MCF 10A (cell line): ENCODE data around the gene NCKAP5L. TPM values are rescaled to one million over a fixed set of nuclear protein-coding genes. Genes with fewer than 3 reads are reported as not detected.

Source experiments
- BruUV-seq: library from RNA; stranded (reverse); fragments of 400-500 nt; replicated peaks from 2 replicates; lab custom pipeline; 2021; lab: Mats Ljungman, UMichigan
- CTCF ChIA-PET: fragments of 300-600 bp; sonication (Branson Sonifier 250); formaldehyde crosslinking; extraction: SDS; loops from one replicate; lab custom pipeline; 2021; ENCODE audit warnings: antibody characterized with exemption, inconsistent platforms; lab: Yijun Ruan, JAX
- POLR2A ChIA-PET: fragments of 300-600, 350-650 bp; sonication (Branson Sonifier 250); formaldehyde crosslinking; extraction: SDS; loops from one replicate; lab custom pipeline; 2020; ENCODE audit warnings: antibody characterized with exemption, inconsistent platforms; lab: Yijun Ruan, JAX
- DNase-seq: peaks from one replicate; pipeline ENCODE4 v3.0.0-alpha.2; 2018; ENCODE audit not compliant: unreplicated experiment
- H3K27ac Mint-ChIP-seq: one replicate; pipeline ENCODE4 v1.8.0; 2022; ENCODE audit warnings: mild to moderate bottlenecking, low read depth, mixed read lengths; ENCODE audit not compliant: unreplicated experiment
- H3K27me3 Mint-ChIP-seq: one replicate; pipeline ENCODE4 v1.8.0; 2022; ENCODE audit warnings: mixed read lengths; ENCODE audit not compliant: insufficient read depth, unreplicated experiment
- H3K36me3 Mint-ChIP-seq: one replicate; pipeline ENCODE4 v1.8.0; 2022; ENCODE audit warnings: mild to moderate bottlenecking, moderate library complexity, mixed read lengths; ENCODE audit not compliant: insufficient read depth, unreplicated experiment
- H3K4me1 Mint-ChIP-seq: one replicate; pipeline ENCODE4 v1.8.0; 2022; ENCODE audit warnings: mixed read lengths; ENCODE audit not compliant: insufficient read depth, unreplicated experiment
- H3K4me3 Mint-ChIP-seq: one replicate; pipeline ENCODE4 v1.8.0; 2022; ENCODE audit warnings: mild to moderate bottlenecking, moderate library complexity, mixed read lengths; ENCODE audit not compliant: unreplicated experiment
- H3K9me3 Mint-ChIP-seq: one replicate; pipeline ENCODE4 v1.8.0; 2022; ENCODE audit warnings: mixed read lengths; ENCODE audit not compliant: unreplicated experiment
- intact Hi-C: fragments of 100-400 bp; cut with micrococcal nuclease; formaldehyde crosslinking; loops from 2 replicates; pipeline ENCODE4 v1.14.1; 2022
- total RNA-seq: library from RNA; stranded (reverse); gene quantifications from 2 replicates; pipeline ENCODE4 v1.2.3, GENCODE V29; 2022
- TF ChIP-seq, protein P1 (sequence below): fragments of 200-600 bp; IDR thresholded peaks from one replicate; pipeline ENCODE4 v1.8.0; 2022; ENCODE audit warnings: antibody characterized with exemption, mild to moderate bottlenecking; ENCODE audit not compliant: unreplicated experiment

The NCKAP5L gene
- total RNA-seq, 1 experiment from 2014 or later = 19.9 TPM

DNA sequence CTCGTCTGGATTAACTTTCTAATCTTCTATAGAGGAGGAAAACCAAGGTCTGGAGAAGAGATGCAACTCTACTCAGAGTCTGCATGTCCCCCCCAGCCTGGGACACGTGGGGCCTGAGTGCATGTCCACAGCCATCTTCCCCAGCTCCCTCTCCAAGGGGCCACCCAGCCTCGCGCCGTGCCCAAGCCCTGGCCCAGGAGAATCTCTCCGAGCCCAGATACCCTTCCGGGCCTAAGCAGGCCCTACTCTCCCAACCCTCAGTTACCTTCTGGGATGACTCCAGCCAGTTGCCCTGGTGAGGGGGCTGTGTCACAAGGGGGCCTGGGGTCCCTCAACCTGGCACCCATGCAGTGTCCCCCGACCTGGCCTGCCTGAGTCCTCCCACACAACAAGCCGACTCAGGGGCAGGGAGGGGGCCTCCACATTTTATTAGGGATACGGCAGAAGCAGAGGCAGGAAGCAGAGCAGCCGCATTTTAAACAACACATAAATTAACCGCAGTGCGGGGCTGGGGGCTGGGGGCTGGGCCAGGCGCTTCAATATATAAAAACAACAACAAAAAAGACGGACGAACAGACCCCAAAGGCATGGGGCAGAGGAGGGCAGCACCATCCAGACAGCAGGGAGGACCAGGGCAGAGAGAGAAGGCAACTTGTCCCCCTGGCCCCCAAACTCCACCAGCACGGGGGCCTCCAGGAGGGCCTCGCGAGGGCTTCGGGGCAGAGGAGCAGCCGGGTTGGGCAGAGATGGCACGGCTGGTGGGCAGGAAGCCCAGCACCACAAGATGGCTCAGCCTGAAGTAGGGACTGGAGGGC, 37.3 kb downstream of the NCKAP5L start:
- TF ChIP-seq, protein P1, sequence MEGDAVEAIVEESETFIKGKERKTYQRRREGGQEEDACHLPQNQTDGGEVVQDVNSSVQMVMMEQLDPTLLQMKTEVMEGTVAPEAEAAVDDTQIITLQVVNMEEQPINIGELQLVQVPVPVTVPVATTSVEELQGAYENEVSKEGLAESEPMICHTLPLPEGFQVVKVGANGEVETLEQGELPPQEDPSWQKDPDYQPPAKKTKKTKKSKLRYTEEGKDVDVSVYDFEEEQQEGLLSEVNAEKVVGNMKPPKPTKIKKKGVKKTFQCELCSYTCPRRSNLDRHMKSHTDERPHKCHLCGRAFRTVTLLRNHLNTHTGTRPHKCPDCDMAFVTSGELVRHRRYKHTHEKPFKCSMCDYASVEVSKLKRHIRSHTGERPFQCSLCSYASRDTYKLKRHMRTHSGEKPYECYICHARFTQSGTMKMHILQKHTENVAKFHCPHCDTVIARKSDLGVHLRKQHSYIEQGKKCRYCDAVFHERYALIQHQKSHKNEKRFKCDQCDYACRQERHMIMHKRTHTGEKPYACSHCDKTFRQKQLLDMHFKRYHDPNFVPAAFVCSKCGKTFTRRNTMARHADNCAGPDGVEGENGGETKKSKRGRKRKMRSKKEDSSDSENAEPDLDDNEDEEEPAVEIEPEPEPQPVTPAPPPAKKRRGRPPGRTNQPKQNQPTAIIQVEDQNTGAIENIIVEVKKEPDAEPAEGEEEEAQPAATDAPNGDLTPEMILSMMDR = no peak
- intact Hi-C loops = no loop called here
- no peaks in the 10 kb centered on the region for H3K4me1 Mint-ChIP-seq
- DNase-seq = no peak
- no peak overlapping the region for H3K27ac Mint-ChIP-seq
- BruUV-seq = no TSS peak
- H3K4me3 Mint-ChIP-seq = no peak overlapping the region
- no peaks in the 10 kb centered on the region for H3K27me3 Mint-ChIP-seq
- H3K36me3 Mint-ChIP-seq = peaks cover 8% of the 10 kb centered on the region
- ChIA-PET POLR2A (interaction anchor here (1.1 kb wide), 1 partner anchor 27 kb away, joined by 3 read pairs; no protein-coding TSS in a partner anchor), CTCF (interaction anchor here (1.0 kb wide), 1 partner anchor 13 kb away, joined by 4 read pairs; no protein-coding TSS in a partner anchor)
- no peaks in the 10 kb centered on the region for H3K9me3 Mint-ChIP-seq

DNA sequence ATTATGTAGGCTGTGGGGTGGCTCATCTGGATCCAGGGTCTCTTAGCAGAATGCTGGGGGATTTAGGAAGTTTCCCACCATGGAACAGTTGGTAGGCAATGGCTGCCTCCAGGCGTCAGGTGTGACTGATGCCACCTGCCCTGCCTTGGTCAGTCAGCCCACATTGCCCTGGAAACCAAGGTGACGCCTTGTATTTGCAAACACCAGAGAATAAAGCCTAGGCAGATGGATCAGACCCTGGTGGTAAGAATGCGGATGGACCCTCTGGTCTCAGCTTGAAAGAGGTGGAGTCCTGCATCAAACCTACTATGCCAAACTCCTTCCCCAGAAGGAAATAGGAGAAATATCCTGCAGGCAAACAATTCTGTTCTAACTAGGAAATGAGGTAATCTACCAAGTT, 38.2 kb downstream of the NCKAP5L start:
- ChIA-PET CTCF (interaction anchor here (1.0 kb wide), 1 partner anchor 12 kb away, joined by 4 read pairs; no protein-coding TSS in a partner anchor), POLR2A (no interaction called here)
- Mint-ChIP-seq H3K27me3 (no peaks in the 10 kb centered on the region), H3K9me3 (no peaks in the 10 kb centered on the region), H3K4me3 (no peak overlapping the region), H3K36me3 (peaks cover 8% of the 10 kb centered on the region), H3K27ac (no peak overlapping the region), H3K4me1 (no peaks in the 10 kb centered on the region)
- intact Hi-C loops = no loop called here
- DNase-seq = no peak
- no TSS peak for BruUV-seq
- TF ChIP-seq, protein P1 = no peak

- no TSS peak for BruUV-seq
Measured at GRCh38 chr12:49787672-49788071, 40.5 kb downstream of the NCKAP5L start.

More at GRCh38 chr12:49787672-49788071, 40.5 kb downstream of the NCKAP5L start:
- intact Hi-C loops = no loop called here
- Mint-ChIP-seq H3K27ac (no peak overlapping the region), H3K4me1 (no peaks in the 10 kb centered on the region), H3K4me3 (no peak overlapping the region), H3K27me3 (peaks cover 14% of the 10 kb centered on the region), H3K9me3 (no peaks in the 10 kb centered on the region), H3K36me3 (peaks cover 15% of the 10 kb centered on the region)
- POLR2A ChIA-PET = no interaction called here
- TF ChIP-seq, protein P1 = no peak
- no peak for DNase-seq
- CTCF ChIA-PET = interaction anchor here (0.6 kb wide), 1 partner anchor 69 kb away, joined by 5 read pairs; no protein-coding TSS in a partner anchor
